Measurements from ENCODE around the gene RGS7.

- TF ChIP-seq CTCF (conservative IDR thresholded peaks at IDR 0.05; ENCODE audit: low read length) (no peak), EZH2phosphoT487 (IDR thresholded peaks at IDR 0.05; ENCODE audit: borderline replicate concordance, low read depth, low read length) (no peak)
Observed at GRCh38 chr1:241102664-241103063, 254.3 kb downstream of the RGS7 start.
